AML-193 (cell line): ENCODE measurements around the gene NLRC3.
"Not testable (repeated sequence)": the region's sequence is repeated elsewhere in the genome, so short reads cannot be mapped to it uniquely, and the experiment has no call there.

Source experiments
- DNase-seq, 2 experiments: peaks; one replicate each; lab custom pipeline; 2025; lab: John Stamatoyannopoulos, UW

NLRC3 gene

GRCh38 chr16:3577302-3577752 is at the start of gene NLRC3:
NLRC3 (minus strand) TSS chr16:3577403; CDS start chr16:3565036, 12,367 bp downstream.
- DNase-seq, result peak; percentile 12 to 42

GRCh38 chr16:3625911-3626732 is 48.9 kb upstream of the NLRC3 start:
- DNase-seq, result peak; percentile 83 to 88

- no peak for DNase-seq
These were observed 48.1 kb upstream of the NLRC3 start for GRCh38 chr16:3625331-3625730.

- DNase-seq, result no peak
These were observed 46.4 kb upstream of the NLRC3 start for GRCh38 chr16:3623642-3624041.

- peak; percentile 23 to 29 for DNase-seq
These were observed 41.6 kb upstream of the NLRC3 start for GRCh38 chr16:3618769-3619141.

GRCh38 chr16:3612510-3613466 is 35.6 kb upstream of the NLRC3 start:
- DNase-seq, result peak; percentile 20 to 32

GRCh38 chr16:3611146-3611975 is 34.2 kb upstream of the NLRC3 start, which contains the start of gene SLX4:
SLX4 (minus strand) TSS chr16:3611606; CDS start chr16:3608964, 2,642 bp downstream.
- peak; percentile 90 to 91 for DNase-seq

- no peak for DNase-seq
These were observed 33.5 kb upstream of the NLRC3 start for GRCh38 chr16:3610698-3611145.

GRCh38 chr16:3609895-3610697 is 32.9 kb upstream of the NLRC3 start:
- peak; percentile 25 to 33 for DNase-seq

GRCh38 chr16:3608976-3609375 is 31.8 kb upstream of the NLRC3 start:
- not testable (repeated sequence) for DNase-seq

- DNase-seq, result no peak
These were observed 30.9 kb upstream of the NLRC3 start for GRCh38 chr16:3608069-3608468.

GRCh38 chr16:3607634-3608033 is 30.4 kb upstream of the NLRC3 start:
- no peak for DNase-seq

GRCh38 chr16:3607161-3607560 is 30.0 kb upstream of the NLRC3 start:
- no peak for DNase-seq

GRCh38 chr16:3606441-3606840 is 29.2 kb upstream of the NLRC3 start:
- DNase-seq, result no peak

- DNase-seq, result no peak
These were observed 25.1 kb upstream of the NLRC3 start for GRCh38 chr16:3602320-3602653.

GRCh38 chr16:3601614-3602319 is 24.6 kb upstream of the NLRC3 start:
- no peak for DNase-seq

- no peak for DNase-seq
These were observed 22.7 kb upstream of the NLRC3 start for GRCh38 chr16:3599922-3600321.

GRCh38 chr16:3599121-3599520 is 21.9 kb upstream of the NLRC3 start:
- DNase-seq, result no peak

- no peak for DNase-seq
These were observed 21.0 kb upstream of the NLRC3 start for GRCh38 chr16:3598236-3598635.

GRCh38 chr16:3597676-3598075 is 20.5 kb upstream of the NLRC3 start:
- DNase-seq, result no peak
